H9 (cell line): ENCODE measurements around the gene PDZD7. TPM values are rescaled to one million over a fixed set of nuclear protein-coding genes. Genes with fewer than 3 reads are reported as not detected.

Experiments used
- DNase-seq: peaks from one replicate; pipeline ENCODE4 v3.0.0-alpha.2; 2017
- H2AFZ ChIP-seq: one replicate; pipeline ENCODE4 v1.6.1; 2013; ENCODE audit warnings: mild to moderate bottlenecking, low read length, control low read depth, moderate library complexity
- H2AK5ac ChIP-seq: 2 replicates; pipeline ENCODE4 v1.6.1; 2013; ENCODE audit warnings: low read length, control low read depth, mixed read lengths; ENCODE audit not compliant: insufficient read length
- H2BK120ac ChIP-seq: one replicate; pipeline ENCODE4 v1.6.1; 2013; ENCODE audit warnings: low read depth, mild to moderate bottlenecking, low read length, control low read depth, inconsistent platforms; ENCODE audit not compliant: poor library complexity, severe bottlenecking
- H2BK12ac ChIP-seq: 2 replicates; pipeline ENCODE4 v1.6.1; 2013; ENCODE audit warnings: low read length, control low read depth, mixed read lengths, low read depth; ENCODE audit not compliant: insufficient read length
- H2BK15ac ChIP-seq: 2 replicates; pipeline ENCODE4 v1.6.1; 2013; ENCODE audit warnings: low read depth, low read length, control low read depth
- H2BK20ac ChIP-seq: one replicate; pipeline ENCODE4 v1.6.1; 2013; ENCODE audit warnings: low read depth, mild to moderate bottlenecking, low read length, control low read depth, inconsistent platforms; ENCODE audit not compliant: poor library complexity, severe bottlenecking
- H2BK5ac ChIP-seq: 2 replicates; pipeline ENCODE4 v1.6.1; 2013; ENCODE audit warnings: low read length, control low read depth, mixed read lengths; ENCODE audit not compliant: insufficient read length
- H3K14ac ChIP-seq: 2 replicates; pipeline ENCODE4 v1.6.1; 2013; ENCODE audit warnings: low read length, control low read depth; ENCODE audit not compliant: insufficient read depth
- H3K18ac ChIP-seq: 2 replicates; pipeline ENCODE4 v1.6.1; 2013; ENCODE audit warnings: low read depth, mild to moderate bottlenecking, mixed read lengths, low read length, control low read depth; ENCODE audit not compliant: insufficient read length
- H3K23ac ChIP-seq: 2 replicates; pipeline ENCODE4 v1.6.1; 2013; ENCODE audit warnings: low read length, control low read depth, mixed read lengths, low read depth; ENCODE audit not compliant: insufficient read length
- H3K23me2 ChIP-seq: 2 replicates; pipeline ENCODE4 v1.6.1; 2013; ENCODE audit warnings: low read depth, mild to moderate bottlenecking, mixed read lengths, low read length, control low read depth; ENCODE audit not compliant: insufficient read length, poor library complexity, severe bottlenecking
- H3K27ac ChIP-seq: 2 replicates; pipeline ENCODE4 v1.5.1; 2013; ENCODE audit warnings: low read length, control low read depth, mixed read lengths, low read depth; ENCODE audit not compliant: insufficient read length
- H3K27me3 ChIP-seq: 2 replicates; pipeline ENCODE4 v1.6.1; 2013; ENCODE audit warnings: low read length, control low read depth, inconsistent platforms; ENCODE audit not compliant: insufficient read depth
- H3K4ac ChIP-seq: 2 replicates; pipeline ENCODE4 v1.6.1; 2013; ENCODE audit warnings: low read depth, mild to moderate bottlenecking, control low read depth, inconsistent platforms, low read length, moderate library complexity
- H3K4me1 ChIP-seq: 2 replicates; pipeline ENCODE4 v1.6.1; 2013; ENCODE audit warnings: low read length, control low read depth, inconsistent platforms; ENCODE audit not compliant: insufficient read depth
- H3K4me2 ChIP-seq: 2 replicates; pipeline ENCODE4 v1.6.1; 2013; ENCODE audit warnings: low read length, control low read depth, mixed read lengths; ENCODE audit not compliant: insufficient read length, insufficient read depth
- H3K56ac ChIP-seq: 2 replicates; pipeline ENCODE4 v1.6.1; 2013; ENCODE audit warnings: low read depth, mild to moderate bottlenecking, mixed read lengths, low read length, control low read depth; ENCODE audit not compliant: insufficient read length
- H3K79me1 ChIP-seq: 2 replicates; pipeline ENCODE4 v1.6.1; 2013; ENCODE audit warnings: low read depth, mild to moderate bottlenecking, moderate library complexity, low read length, control low read depth, inconsistent platforms; ENCODE audit not compliant: insufficient read depth, poor library complexity, severe bottlenecking
- H3K79me2 ChIP-seq: 2 replicates; pipeline ENCODE4 v1.6.1; 2013; ENCODE audit warnings: low read length, control low read depth, inconsistent platforms; ENCODE audit not compliant: insufficient read depth
- H3K9ac ChIP-seq: 2 replicates; pipeline ENCODE4 v1.6.1; 2013; ENCODE audit warnings: low read length, control low read depth, mixed read lengths; ENCODE audit not compliant: insufficient read length; ENCODE audit errors: extremely low read depth
- H3K9me3 ChIP-seq: one replicate; pipeline ENCODE4 v1.6.1; 2013; ENCODE audit warnings: low read depth, low read length, inconsistent platforms; ENCODE audit not compliant: control insufficient read depth
- H3T11ph ChIP-seq: one replicate; pipeline ENCODE4 v1.6.1; 2013; ENCODE audit warnings: mild to moderate bottlenecking, low read length, control low read depth, inconsistent platforms
- H4K20me1 ChIP-seq: one replicate; pipeline ENCODE4 v1.6.1; 2013; ENCODE audit not compliant: control insufficient read depth, insufficient read length, insufficient read depth
- H4K5ac ChIP-seq: 2 replicates; pipeline ENCODE4 v1.6.1; 2013; ENCODE audit warnings: low read depth, mild to moderate bottlenecking, mixed read lengths, low read length, control low read depth; ENCODE audit not compliant: insufficient read length
- H4K8ac ChIP-seq: replicated peaks from 2 replicates; pipeline ENCODE4 v1.6.1; 2013; ENCODE audit warnings: low read length, control low read depth, mixed read lengths, low read depth; ENCODE audit not compliant: insufficient read length
- H4K91ac ChIP-seq: 2 replicates; pipeline ENCODE4 v1.6.1; 2013; ENCODE audit warnings: low read depth, mild to moderate bottlenecking, moderate library complexity, mixed read lengths, low read length, control low read depth; ENCODE audit not compliant: insufficient read length
- H3K27ac Mint-ChIP-seq, 3 experiments: 2 replicates in 2 of 3; 3 replicates in 1 of 3; pipeline ENCODE4 v1.8.0; 2020 to 2021; ENCODE audit warnings: mixed read lengths in 3 of 3, mild to moderate bottlenecking in 1 of 3, moderate library complexity in 1 of 3
- H3K27me3 Mint-ChIP-seq: 2 replicates; pipeline ENCODE4 v1.8.0; 2021; ENCODE audit warnings: low read depth, mild to moderate bottlenecking, moderate library complexity, mixed read lengths
- H3K36me3 Mint-ChIP-seq, 3 experiments: 2 replicates in 2 of 3; 3 replicates in 1 of 3; pipeline ENCODE4 v1.8.0; 2020 to 2021; ENCODE audit warnings: low read depth in 3 of 3, mixed read lengths in 3 of 3; ENCODE audit not compliant: insufficient read depth in 1 of 3
- H3K4me1 Mint-ChIP-seq, 2 experiments: 2 replicates each; pipeline ENCODE4 v1.8.0; 2020; ENCODE audit warnings: mixed read lengths in 2 of 2
- H3K4me3 Mint-ChIP-seq, 2 experiments: 2 replicates in 1 of 2; 3 replicates in 1 of 2; pipeline ENCODE4 v1.8.0; 2020 to 2021; ENCODE audit warnings: mild to moderate bottlenecking in 2 of 2, mixed read lengths in 2 of 2, moderate library complexity in 1 of 2
- H3K9me3 Mint-ChIP-seq, 2 experiments: 2 replicates in 1 of 2; 3 replicates in 1 of 2; pipeline ENCODE4 v1.8.0; 2020; ENCODE audit warnings: mild to moderate bottlenecking in 2 of 2, mixed read lengths in 2 of 2, moderate library complexity in 1 of 2
- CTCF ChIP-seq: fragments of 200-600 bp; sonication (generic); conservative IDR thresholded peaks from 3 replicates; pipeline ENCODE4 v1.8.0; 2021; ENCODE audit warnings: antibody characterized with exemption, mild to moderate bottlenecking
- WGBS: extraction: QIAGEN DNeasy Blood & Tissue Kit; methylation state at CpG from one replicate; pipeline ENCODE4 v1.1.7; 2013; ENCODE audit warnings: missing lambda C conversion rate, low lambda C conversion rate, mixed read lengths; ENCODE audit not compliant: insufficient read length; ENCODE audit errors: extremely low coverage; 5-methylcytosine and 5-hydroxymethylcytosine counted together
- total RNA-seq: library from RNA; stranded (reverse); gene quantifications from 2 replicates; pipeline ENCODE4 v1.2.1, GENCODE V29; 2021

The PDZD7 gene
- total RNA-seq, 1 experiment from 2014 or later, result 2.0 TPM

- no peak overlapping the region; a peak in 1 of 5 replicates for H3K4me3 Mint-ChIP-seq
- H3K14ac ChIP-seq, result no peak overlapping the region
- no peak overlapping the region for H3K9ac ChIP-seq
Measured at GRCh38 chr10:100995181-100995580, 35.7 kb downstream of the PDZD7 start.

More at GRCh38 chr10:100995181-100995580, 35.7 kb downstream of the PDZD7 start:
- Histone ChIP-seq H3K27me3 (no peaks in the 10 kb centered on the region), H3K56ac (no peak overlapping the region), H3K18ac (no peak overlapping the region), H3K4me1 (peaks cover 2% of the 10 kb centered on the region; the same call in 1 of the 2 replicates), H2BK5ac (no peak overlapping the region), H4K20me1 (no peaks in the 10 kb centered on the region), H3K23me2 (peaks cover 26% of the 10 kb centered on the region), H3K4ac (no peak overlapping the region), H3K79me1 (no peaks in the 10 kb centered on the region), H4K5ac (no peak overlapping the region), H4K91ac (no peak overlapping the region), H2AK5ac (no peak overlapping the region), H2BK20ac (no peak overlapping the region), H3K4me2 (no peak overlapping the region), H3T11ph (no peak overlapping the region), H2BK15ac (no peak overlapping the region), H3K79me2 (peaks cover 3% of the 10 kb centered on the region; the same call in 1 of the 2 replicates), H3K23ac (no peak overlapping the region), H4K8ac (no peak overlapping the region), H3K27ac (no peak overlapping the region), H3K9me3 (no peaks in the 10 kb centered on the region), H2BK12ac (no peak overlapping the region), H2AFZ (no peak overlapping the region), H2BK120ac (no peak overlapping the region)
- Mint-ChIP-seq H3K27me3 (no peaks in the 10 kb centered on the region), H3K4me1 (peaks cover 27 to 28% of the 10 kb centered on the region in 2 experiments), H3K9me3 (no peaks in the 10 kb centered on the region; a peak in 2 of 5 replicates), H3K36me3 (peaks cover 31 to 43% (median 35%) of the 10 kb centered on the region in 3 experiments; a peak in 6 of 7 replicates), H3K27ac (0 out of 7 replicates have a peak overlapping the region, but pooled peaks of 1 of the 3 experiments have one; percentile 11)
- no peak for TF ChIP-seq CTCF
- DNase-seq, result no peak
- WGBS, result no CpG with 5 or more reads among the region's 6 CpGs
